Osteocyte (in vitro differentiated cells): ENCODE results near the gene NR2F2. TPM values are rescaled to one million over a fixed set of nuclear protein-coding genes. Genes with fewer than 3 reads are reported as not detected.

ENCODE experiments used
- DNase-seq: peaks from one replicate; pipeline ENCODE4 v3.0.0; 2021; ENCODE audit warnings: mixed read lengths; ENCODE audit not compliant: unreplicated experiment; ENCODE audit errors: extremely low spot score
- H3K27ac Mint-ChIP-seq: one replicate; pipeline ENCODE4 v1.8.0; 2021; ENCODE audit warnings: mild to moderate bottlenecking, mixed read lengths; ENCODE audit not compliant: unreplicated experiment
- H3K27me3 Mint-ChIP-seq: one replicate; pipeline ENCODE4 v1.8.0; 2021; ENCODE audit warnings: mixed read lengths; ENCODE audit not compliant: unreplicated experiment
- H3K36me3 Mint-ChIP-seq: one replicate; pipeline ENCODE4 v1.8.0; 2021; ENCODE audit warnings: mixed read lengths; ENCODE audit not compliant: unreplicated experiment
- H3K4me1 Mint-ChIP-seq: one replicate; pipeline ENCODE4 v1.8.0; 2021; ENCODE audit warnings: mixed read lengths; ENCODE audit not compliant: unreplicated experiment
- H3K4me3 Mint-ChIP-seq: one replicate; pipeline ENCODE4 v1.8.0; 2021; ENCODE audit warnings: mild to moderate bottlenecking, moderate library complexity, mixed read lengths; ENCODE audit not compliant: unreplicated experiment
- H3K9me3 Mint-ChIP-seq: one replicate; pipeline ENCODE4 v1.8.0; 2021; ENCODE audit warnings: mixed read lengths; ENCODE audit not compliant: unreplicated experiment
- total RNA-seq: library from RNA; stranded (reverse); gene quantifications from 2 replicates; pipeline ENCODE4 v1.2.1, GENCODE V29; 2021
- TF ChIP-seq, protein P1 (sequence below): fragments of 200-600 bp; sonication (generic); IDR thresholded peaks from 2 replicates; pipeline ENCODE4 v1.5.0; 2021; ENCODE audit warnings: antibody characterized with exemption, mild to moderate bottlenecking, moderate library complexity

The NR2F2 gene
- total RNA-seq, 1 donor from 2014 or later = 286 TPM

DNA sequence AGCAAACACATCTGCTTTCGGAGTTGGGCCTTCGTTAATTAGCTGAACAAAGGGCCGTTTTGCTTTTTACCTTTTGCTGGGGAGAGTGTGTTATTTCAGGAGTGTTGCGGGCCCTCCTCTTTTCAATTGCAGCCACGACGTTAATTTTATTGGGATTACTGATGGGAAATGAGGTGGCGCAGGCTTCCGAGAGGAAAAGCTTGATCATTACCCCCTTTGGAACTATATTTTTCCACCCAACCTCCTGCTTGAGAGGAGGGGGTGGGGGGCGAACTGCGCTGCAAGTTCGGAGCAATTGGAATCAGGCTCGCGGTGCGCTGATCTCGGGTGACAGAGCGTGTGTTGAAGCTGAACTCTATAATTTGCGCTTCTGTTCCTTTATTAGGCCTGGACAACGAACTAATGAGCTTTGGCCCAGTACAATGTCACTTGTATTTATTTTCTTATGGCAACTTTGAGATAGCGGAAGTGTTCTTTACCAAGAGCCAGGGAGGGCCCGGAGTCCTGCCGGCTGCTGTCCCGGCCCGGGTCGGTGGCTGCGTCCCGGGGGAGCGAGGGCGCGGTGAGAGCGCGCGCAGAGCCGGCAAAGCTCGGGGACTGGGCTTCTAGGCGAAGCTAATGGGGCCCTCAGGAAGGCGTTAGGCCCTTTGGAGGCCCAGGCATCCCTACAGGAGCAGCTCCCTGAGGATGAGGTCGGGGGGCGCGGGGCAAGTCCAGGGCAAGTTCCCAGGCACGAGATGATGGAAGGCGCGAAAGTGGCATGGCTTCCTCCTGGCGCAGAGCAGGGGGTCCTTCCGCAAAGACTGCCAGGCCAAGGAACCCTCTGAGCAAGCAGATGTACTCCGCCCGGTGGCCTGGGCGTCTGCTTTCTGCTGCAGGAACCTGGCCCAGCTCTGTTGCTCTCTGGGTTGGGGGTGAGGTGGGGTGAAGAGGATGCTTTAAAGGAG lies 12.9 kb downstream of the NR2F2 start:
- H3K4me1 Mint-ChIP-seq = peaks cover 71% of the 10 kb centered on the region

DNA sequence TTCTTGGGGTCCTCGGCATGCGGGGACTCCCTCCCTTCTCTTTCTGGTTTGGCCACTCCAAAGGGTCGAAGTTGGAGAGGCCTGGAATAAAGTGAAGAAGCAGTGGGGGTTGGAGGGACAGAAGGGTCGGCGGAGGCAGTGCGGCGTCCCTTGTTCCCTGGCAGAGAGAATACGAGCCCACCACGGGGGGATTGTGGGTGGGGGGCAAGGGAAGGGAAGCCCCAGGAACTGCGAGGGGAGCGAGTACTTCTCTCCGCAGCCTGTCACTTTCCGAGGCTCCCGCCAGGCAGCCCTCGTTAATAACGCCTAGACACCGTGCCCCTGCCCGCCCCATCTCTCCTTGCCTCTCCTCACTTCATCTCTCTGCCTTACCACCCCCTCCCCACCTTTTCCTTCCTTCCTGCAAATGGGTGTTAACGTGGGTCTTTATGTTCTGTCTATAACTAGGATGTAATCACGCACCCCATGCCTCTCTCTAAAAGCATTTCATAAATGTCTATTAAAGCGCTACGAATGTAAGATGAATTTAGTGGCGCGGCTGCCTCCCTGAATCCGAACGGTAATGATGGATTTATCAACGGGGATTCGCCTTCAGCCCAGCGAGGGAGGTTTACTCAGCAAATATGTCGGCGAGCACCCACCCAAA lies 13.7 kb downstream of the NR2F2 start:
- DNase-seq = no peak
- peaks cover 59% of the 10 kb centered on the region for H3K36me3 Mint-ChIP-seq
- no peaks in the 10 kb centered on the region for H3K27me3 Mint-ChIP-seq
- H3K4me3 Mint-ChIP-seq = peak overlapping the region; percentile 99
- H3K27ac Mint-ChIP-seq = peak overlapping the region; percentile 96
- TF ChIP-seq, protein P1, sequence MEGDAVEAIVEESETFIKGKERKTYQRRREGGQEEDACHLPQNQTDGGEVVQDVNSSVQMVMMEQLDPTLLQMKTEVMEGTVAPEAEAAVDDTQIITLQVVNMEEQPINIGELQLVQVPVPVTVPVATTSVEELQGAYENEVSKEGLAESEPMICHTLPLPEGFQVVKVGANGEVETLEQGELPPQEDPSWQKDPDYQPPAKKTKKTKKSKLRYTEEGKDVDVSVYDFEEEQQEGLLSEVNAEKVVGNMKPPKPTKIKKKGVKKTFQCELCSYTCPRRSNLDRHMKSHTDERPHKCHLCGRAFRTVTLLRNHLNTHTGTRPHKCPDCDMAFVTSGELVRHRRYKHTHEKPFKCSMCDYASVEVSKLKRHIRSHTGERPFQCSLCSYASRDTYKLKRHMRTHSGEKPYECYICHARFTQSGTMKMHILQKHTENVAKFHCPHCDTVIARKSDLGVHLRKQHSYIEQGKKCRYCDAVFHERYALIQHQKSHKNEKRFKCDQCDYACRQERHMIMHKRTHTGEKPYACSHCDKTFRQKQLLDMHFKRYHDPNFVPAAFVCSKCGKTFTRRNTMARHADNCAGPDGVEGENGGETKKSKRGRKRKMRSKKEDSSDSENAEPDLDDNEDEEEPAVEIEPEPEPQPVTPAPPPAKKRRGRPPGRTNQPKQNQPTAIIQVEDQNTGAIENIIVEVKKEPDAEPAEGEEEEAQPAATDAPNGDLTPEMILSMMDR = no peak
- peaks cover 79% of the 10 kb centered on the region for H3K4me1 Mint-ChIP-seq
- H3K9me3 Mint-ChIP-seq = no peaks in the 10 kb centered on the region

More for the DNA sequence above, 12.9 kb downstream of the NR2F2 start:
- H3K27me3 Mint-ChIP-seq = no peaks in the 10 kb centered on the region
- H3K9me3 Mint-ChIP-seq = no peaks in the 10 kb centered on the region
- H3K4me3 Mint-ChIP-seq = peak overlapping the region; percentile 99
- TF ChIP-seq, protein P1 = no peak
- no peak for DNase-seq
- peak overlapping the region; percentile 96 for H3K27ac Mint-ChIP-seq
- H3K36me3 Mint-ChIP-seq = peaks cover 64% of the 10 kb centered on the region

DNA sequence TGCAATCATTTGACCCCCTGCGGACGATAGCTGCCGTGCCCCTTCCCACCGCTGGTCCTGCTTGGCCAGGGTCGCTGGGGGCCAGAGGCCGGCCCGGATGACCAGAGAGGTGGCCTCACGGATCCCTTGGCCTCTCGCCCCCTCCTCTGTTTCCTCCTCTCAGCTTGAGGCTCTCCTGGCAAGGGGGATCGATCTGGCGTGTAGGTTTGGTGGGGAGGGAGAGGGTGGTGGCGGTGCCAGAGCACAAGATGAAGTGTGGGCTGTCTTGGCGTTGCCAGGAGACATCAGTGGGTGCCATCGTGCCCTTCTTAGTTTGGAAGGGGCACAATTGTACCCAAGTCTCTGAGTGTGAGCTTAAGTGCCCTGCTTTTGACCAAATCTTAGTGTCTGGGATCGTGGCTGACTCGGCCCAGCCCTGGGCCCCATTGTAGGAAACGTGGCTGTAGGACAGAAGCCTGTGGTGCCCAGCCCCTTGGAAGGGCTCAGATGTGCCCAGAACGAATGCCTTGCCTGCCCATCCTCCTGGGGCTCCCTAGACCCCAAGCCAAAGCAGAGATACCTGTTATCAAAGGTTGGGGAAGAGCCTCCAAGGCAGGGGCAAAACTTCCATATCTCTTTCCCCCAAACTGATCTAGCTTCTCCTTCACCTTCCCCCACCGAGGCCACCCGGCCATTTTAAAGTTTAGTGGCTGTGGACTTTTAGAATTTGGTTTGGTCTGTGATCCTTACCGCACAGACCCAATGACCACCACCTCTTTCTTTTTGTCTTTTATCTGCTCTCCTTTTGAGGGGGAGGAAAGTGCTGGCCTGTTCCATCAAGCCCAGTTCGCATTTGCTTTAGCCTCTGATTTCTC lies 14.4 kb downstream of the NR2F2 start:
- H3K9me3 Mint-ChIP-seq = no peaks in the 10 kb centered on the region
- peak overlapping the region; percentile 99 for H3K4me3 Mint-ChIP-seq
- peaks cover 82% of the 10 kb centered on the region for H3K4me1 Mint-ChIP-seq
- H3K36me3 Mint-ChIP-seq = peaks cover 55% of the 10 kb centered on the region
- peak overlapping the region; percentile 96 for H3K27ac Mint-ChIP-seq
- TF ChIP-seq, protein P1 = no peak
- H3K27me3 Mint-ChIP-seq = no peaks in the 10 kb centered on the region
- peak; percentile 84 for DNase-seq

DNA sequence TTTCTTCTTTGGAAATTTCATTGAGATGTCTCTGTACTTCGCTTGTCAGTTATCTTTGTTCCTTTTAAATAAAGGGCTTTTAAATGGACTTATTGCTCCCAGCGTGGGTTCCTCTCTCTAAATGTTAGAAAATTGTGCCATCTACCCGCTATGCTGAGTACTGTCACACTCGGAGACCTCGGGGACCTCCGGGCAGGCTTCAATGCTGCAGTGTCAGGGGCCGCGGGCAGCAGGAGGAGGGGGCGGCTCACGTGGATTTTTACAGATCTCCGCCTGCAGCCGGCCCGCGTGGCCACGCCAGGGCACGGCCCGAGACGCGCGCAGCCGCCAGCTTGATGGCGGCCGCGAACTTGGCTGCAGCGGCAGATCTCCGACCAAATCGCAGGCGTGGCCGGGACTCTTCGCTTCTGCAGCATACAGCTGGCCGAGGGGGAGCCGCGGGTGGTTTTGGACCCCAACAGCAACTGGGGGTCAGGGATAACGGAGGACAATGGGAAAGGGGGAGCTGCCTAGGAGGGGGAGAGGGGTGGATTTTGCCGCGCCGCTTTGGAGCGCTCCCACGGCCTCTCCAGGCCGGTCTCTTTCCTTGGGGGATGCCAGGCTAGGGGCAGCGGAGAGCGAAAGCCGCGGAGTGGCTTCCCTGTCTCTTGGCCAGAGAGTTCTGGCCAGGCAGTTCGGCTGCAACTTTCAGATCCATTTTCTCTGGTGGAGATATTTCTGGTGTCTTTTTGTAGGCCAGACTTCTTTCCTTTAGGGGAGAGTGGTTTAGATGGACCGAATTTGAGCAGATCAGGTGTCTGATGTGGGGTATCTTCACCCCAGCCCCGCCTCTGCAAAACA lies 15.3 kb downstream of the NR2F2 start:
- Mint-ChIP-seq H3K4me3 (peak overlapping the region; percentile 99), H3K27me3 (no peaks in the 10 kb centered on the region), H3K36me3 (peaks cover 49% of the 10 kb centered on the region), H3K27ac (peak overlapping the region; percentile 96), H3K4me1 (peaks cover 90% of the 10 kb centered on the region), H3K9me3 (no peaks in the 10 kb centered on the region)
- no peak for DNase-seq
- TF ChIP-seq, protein P1 = peak; percentile 59
